Measurements from ENCODE around the gene NR1D1.

NR1D1 gene

GRCh38 chr17:40111221-40112128 is 11.1 kb upstream of the NR1D1 start:
- no peaks in the 10 kb centered on the region for H4K20me1 ChIP-seq (ENCODE audit: insufficient read depth, low read length, poor library complexity, severe bottlenecking)
- peak overlapping the region; percentile 84 for H3K4me2 ChIP-seq (ENCODE audit: low read depth, low read length, poor library complexity, severe bottlenecking)
- no peak for TF ChIP-seq EZH2phosphoT487 (IDR thresholded peaks at IDR 0.05; ENCODE audit: borderline replicate concordance)
- TF ChIP-seq, protein P1, sequence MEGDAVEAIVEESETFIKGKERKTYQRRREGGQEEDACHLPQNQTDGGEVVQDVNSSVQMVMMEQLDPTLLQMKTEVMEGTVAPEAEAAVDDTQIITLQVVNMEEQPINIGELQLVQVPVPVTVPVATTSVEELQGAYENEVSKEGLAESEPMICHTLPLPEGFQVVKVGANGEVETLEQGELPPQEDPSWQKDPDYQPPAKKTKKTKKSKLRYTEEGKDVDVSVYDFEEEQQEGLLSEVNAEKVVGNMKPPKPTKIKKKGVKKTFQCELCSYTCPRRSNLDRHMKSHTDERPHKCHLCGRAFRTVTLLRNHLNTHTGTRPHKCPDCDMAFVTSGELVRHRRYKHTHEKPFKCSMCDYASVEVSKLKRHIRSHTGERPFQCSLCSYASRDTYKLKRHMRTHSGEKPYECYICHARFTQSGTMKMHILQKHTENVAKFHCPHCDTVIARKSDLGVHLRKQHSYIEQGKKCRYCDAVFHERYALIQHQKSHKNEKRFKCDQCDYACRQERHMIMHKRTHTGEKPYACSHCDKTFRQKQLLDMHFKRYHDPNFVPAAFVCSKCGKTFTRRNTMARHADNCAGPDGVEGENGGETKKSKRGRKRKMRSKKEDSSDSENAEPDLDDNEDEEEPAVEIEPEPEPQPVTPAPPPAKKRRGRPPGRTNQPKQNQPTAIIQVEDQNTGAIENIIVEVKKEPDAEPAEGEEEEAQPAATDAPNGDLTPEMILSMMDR (conservative IDR thresholded peaks at IDR 0.05; ENCODE audit: low read length): peak; percentile 85
- H2AFZ ChIP-seq (ENCODE audit: low read length): peak overlapping the region; percentile 87
- no peaks in the 10 kb centered on the region for H3K9me3 ChIP-seq (ENCODE audit: insufficient read depth, low read depth, low read length)
- no peaks in the 10 kb centered on the region for H3K27me3 ChIP-seq (ENCODE audit: insufficient read depth, low read length, poor library complexity, severe bottlenecking)
- H3K36me3 ChIP-seq (ENCODE audit: insufficient read depth, low read length): no peaks in the 10 kb centered on the region
- H3K79me2 ChIP-seq (ENCODE audit: insufficient read depth, low read length): no peaks in the 10 kb centered on the region
- peak overlapping the region; percentile 69 for H3K4me3 ChIP-seq (ENCODE audit: low read length, poor library complexity, severe bottlenecking)
- peak overlapping the region; percentile 69 for H3K9ac ChIP-seq (ENCODE audit: low read depth, low read length, poor library complexity, severe bottlenecking)
- H3K4me1 ChIP-seq (ENCODE audit: insufficient read depth, low read length, poor library complexity, severe bottlenecking): peaks cover 45% of the 10 kb centered on the region
- H3F3A ChIP-seq (ENCODE audit: low read depth): no peaks in the 10 kb centered on the region
- no peaks in the 10 kb centered on the region for H3K9me2 ChIP-seq (replicated peaks; ENCODE audit: low read depth, low read length)

DNA sequence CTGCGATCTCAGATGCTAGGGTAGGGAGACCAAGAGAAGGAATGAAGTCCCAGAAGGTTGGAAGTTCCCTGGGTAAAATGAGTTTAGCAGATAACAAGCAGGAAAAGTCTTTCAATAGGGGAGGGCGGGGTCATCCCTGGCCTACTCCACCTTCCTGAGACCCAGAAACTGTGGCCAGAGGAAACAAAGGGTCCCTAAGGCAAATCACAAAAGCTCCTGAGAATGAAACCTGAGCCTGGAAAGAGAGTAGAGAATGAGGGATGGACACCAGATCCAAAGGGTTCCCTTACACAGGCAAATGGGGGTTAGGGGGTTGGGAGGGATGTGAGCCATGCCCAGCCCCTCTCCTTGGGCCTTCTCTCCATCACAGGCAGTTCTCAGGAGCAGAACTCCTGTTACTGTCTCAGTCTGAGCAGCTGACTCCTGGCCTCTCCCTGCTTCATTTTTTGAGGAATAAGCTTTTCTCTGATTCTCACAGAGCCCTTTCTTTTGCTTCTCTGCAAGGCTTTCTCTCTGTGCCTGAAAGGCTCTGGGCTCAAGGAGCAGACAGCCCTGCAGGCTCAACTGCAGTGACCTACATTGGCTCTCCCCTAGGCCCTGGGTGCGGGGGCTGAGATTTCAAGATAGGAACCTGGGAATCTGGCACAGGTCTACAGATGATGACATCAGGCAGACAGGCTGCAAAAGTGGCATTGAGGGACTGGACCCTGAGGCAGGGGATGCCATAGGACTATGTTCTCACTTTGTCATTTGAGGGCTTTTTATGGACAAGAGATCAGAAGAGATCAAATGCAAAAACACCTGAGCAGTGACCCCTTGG is 9.8 kb upstream of the NR1D1 start:
- Histone ChIP-seq H3F3A (ENCODE audit: low read depth) (no peaks in the 10 kb centered on the region), H3K9ac (ENCODE audit: low read depth, low read length, poor library complexity, severe bottlenecking) (peak overlapping the region; percentile 69), H3K27me3 (ENCODE audit: insufficient read depth, low read length, poor library complexity, severe bottlenecking) (no peaks in the 10 kb centered on the region), H3K36me3 (ENCODE audit: insufficient read depth, low read length) (no peaks in the 10 kb centered on the region), H3K9me3 (ENCODE audit: insufficient read depth, low read depth, low read length) (no peaks in the 10 kb centered on the region), H3K79me2 (ENCODE audit: insufficient read depth, low read length) (no peaks in the 10 kb centered on the region), H4K20me1 (ENCODE audit: insufficient read depth, low read length, poor library complexity, severe bottlenecking) (no peaks in the 10 kb centered on the region), H3K9me2 (replicated peaks; ENCODE audit: low read depth, low read length) (no peaks in the 10 kb centered on the region), H3K4me3 (ENCODE audit: low read length, poor library complexity, severe bottlenecking) (no peak overlapping the region), H3K4me2 (ENCODE audit: low read depth, low read length, poor library complexity, severe bottlenecking) (peak overlapping the region; percentile 84), H2AFZ (ENCODE audit: low read length) (0 out of 2 replicates have a peak overlapping the region, but pooled peaks have one; percentile 15), H3K4me1 (ENCODE audit: insufficient read depth, low read length, poor library complexity, severe bottlenecking) (peaks cover 55% of the 10 kb centered on the region)
- TF ChIP-seq, protein P1 (conservative IDR thresholded peaks at IDR 0.05; ENCODE audit: low read length): no peak
- no peak for TF ChIP-seq EZH2phosphoT487 (IDR thresholded peaks at IDR 0.05; ENCODE audit: borderline replicate concordance)

GRCh38 chr17:40108970-40109824 is 8.8 kb upstream of the NR1D1 start:
- no peaks in the 10 kb centered on the region for H3K79me2 ChIP-seq (ENCODE audit: insufficient read depth, low read length)
- no peaks in the 10 kb centered on the region for H3F3A ChIP-seq (ENCODE audit: low read depth)
- H3K9me3 ChIP-seq (ENCODE audit: insufficient read depth, low read depth, low read length): no peaks in the 10 kb centered on the region
- no peaks in the 10 kb centered on the region for H3K36me3 ChIP-seq (ENCODE audit: insufficient read depth, low read length)
- no peak overlapping the region for H3K4me2 ChIP-seq (ENCODE audit: low read depth, low read length, poor library complexity, severe bottlenecking)
- H4K20me1 ChIP-seq (ENCODE audit: insufficient read depth, low read length, poor library complexity, severe bottlenecking): no peaks in the 10 kb centered on the region
- TF ChIP-seq, protein P1 (conservative IDR thresholded peaks at IDR 0.05; ENCODE audit: low read length): peak; percentile 48
- no peak for TF ChIP-seq EZH2phosphoT487 (IDR thresholded peaks at IDR 0.05; ENCODE audit: borderline replicate concordance)
- H3K9me2 ChIP-seq (replicated peaks; ENCODE audit: low read depth, low read length): no peaks in the 10 kb centered on the region
- peaks cover 61% of the 10 kb centered on the region for H3K4me1 ChIP-seq (ENCODE audit: insufficient read depth, low read length, poor library complexity, severe bottlenecking)
- H3K27me3 ChIP-seq (ENCODE audit: insufficient read depth, low read length, poor library complexity, severe bottlenecking): no peaks in the 10 kb centered on the region
- H3K4me3 ChIP-seq (ENCODE audit: low read length, poor library complexity, severe bottlenecking): no peak overlapping the region
- no peak overlapping the region for H3K9ac ChIP-seq (ENCODE audit: low read depth, low read length, poor library complexity, severe bottlenecking)
- no peak overlapping the region for H2AFZ ChIP-seq (ENCODE audit: low read length)
